CD4-positive, alpha-beta T cell treated with Interleukin-2 at 100 ng/mL for 4 hours (primary cell): ENCODE measurements around the gene SMAD2.
A peak's percentile ranks its signal among the peaks of the same experiment; 100 is the strongest.

ENCODE experiments used
- DNase-seq: peaks from one replicate; pipeline ENCODE4 v3.0.0-alpha.2; 2020; ENCODE audit warnings: low spot score

SMAD2 gene

DNA sequence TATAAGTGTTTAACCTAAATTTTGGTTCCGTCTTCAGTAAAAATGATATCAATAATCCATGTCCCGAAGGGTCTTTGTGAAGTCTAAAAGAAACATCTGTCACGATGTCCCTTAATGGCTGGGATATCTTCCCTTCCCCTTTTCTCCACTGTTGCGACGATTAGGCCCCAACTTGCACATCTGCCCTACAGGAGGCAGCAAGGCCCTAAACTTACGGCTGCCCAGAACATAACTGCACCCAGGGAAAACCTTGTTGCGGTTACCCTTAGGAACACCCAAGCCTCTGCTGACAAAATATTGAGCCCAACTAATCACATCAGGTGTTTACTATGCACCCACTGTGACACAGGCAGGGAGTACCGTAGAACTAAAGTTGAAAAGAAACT is 1.3 kb upstream of the SMAD2 start:
- DNase-seq, result peak; percentile 49

DNA sequence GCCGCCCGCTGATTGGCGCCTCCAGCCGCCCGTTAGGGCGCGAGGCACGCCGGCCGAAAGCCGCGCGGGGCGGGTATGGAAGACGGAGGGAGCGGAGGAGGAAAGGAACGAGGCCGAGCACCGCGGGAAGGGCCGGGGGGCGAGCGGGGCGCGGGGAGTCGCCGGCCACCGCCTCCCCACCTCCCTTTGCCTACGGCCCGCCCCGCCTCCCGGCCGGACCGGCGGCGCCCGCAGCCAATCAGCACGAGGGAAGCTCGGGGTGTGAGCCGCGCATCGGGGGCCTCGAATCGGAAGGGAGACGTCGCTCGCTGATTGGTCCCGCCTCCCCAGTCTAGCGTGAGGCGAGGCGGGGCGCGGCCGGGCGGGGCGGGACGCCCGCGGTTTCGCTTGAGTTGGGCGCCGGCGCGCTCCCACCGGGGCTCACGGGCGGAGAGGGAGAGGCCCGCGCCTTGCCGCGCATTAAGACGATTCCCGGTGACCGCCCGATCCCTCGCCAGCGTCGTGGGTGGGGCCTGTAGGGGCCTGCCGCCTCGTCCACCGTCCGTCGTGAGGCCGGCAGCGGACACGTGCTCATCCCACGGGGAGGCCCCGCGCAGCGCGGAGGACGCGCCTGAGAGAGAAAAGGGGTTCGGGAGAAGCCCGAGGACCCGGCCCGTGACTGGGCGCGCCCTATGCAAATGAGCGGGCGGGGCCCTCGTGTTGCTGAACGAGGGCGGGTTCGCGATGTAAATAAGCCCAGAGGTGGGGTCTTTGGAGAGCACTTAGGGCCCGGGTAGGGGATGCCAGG is 665 bp upstream of the SMAD2 start:
- DNase-seq, result peak; percentile 95

DNA sequence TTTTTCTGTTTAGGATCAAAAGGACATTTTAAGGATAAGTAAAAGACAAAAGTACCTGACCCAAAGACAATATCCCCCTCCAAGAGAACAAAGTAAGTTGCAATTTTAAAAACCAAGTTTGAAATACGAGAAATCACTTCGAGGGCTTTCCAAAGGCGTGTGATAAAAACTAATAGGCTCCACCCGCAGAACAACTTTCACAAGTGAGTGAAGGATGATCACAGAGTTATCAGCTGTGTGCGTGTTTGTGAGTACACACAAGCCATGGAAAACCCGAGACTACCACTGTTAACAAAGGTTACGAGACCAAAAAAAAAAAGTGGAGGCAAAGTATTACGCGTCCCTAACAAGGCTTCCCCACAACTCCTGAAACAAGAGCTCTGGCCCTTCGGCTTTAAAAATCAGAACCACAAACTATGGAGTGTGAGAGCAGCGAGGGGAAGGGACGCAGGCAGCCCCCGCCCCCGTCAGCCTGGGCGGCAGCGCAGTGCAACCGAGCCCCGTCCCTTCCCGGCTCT is 719 bp downstream of the SMAD2 start:
- DNase-seq, result peak; percentile 37

DNA sequence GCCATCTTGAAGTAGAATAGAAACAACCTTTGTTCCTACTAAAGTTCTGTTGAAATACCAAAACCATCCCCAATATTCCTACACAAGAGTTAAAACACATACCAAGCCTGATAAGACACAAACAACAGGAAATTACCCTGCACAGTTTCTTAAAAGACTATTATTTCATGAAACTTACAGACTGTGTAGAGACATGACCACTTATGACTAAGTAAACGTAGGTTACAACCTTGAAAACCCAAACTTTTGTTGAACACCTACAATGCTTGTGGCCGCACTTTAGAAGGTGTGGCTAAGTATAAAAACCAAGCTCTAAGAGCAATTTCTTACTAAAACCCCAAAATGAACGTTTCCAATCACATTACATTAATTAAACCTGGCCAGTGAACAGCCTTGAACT is 2.0 kb downstream of the SMAD2 start:
- peak; percentile 54 for DNase-seq

DNA sequence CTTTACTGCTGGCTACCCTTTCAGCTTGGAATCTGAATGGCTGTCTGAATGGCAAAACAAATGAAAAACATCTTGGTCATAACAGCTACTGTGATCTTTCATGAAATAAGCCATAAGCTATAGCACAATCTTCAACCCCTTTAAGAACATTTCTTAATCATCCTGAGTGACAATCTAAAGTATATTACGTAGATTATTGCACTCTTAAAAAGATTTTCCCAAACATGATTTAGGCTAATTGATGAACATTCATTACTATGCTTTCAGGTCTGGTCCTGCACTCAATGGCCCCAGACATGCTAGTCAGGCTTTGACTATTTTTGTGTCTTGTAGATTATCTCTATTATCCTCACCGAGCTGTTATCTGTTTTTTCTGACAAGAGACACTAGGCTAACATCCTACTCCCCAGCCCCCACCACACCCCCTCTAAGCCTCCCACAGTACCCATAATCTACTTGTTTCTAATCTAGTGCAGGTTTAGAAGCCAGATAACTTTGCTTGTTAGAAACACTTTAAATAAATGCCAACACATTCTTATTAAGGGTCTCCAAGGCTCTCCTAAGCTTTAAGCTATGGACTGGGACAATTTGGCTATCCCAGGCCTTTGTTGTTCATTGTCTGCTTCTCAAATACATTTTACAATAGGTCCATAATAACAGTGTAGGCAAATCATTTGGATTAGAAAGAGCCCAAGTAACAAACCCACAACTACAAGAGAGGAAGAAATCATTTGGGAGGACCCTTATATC is 4.2 kb downstream of the SMAD2 start:
- no peak for DNase-seq

DNA sequence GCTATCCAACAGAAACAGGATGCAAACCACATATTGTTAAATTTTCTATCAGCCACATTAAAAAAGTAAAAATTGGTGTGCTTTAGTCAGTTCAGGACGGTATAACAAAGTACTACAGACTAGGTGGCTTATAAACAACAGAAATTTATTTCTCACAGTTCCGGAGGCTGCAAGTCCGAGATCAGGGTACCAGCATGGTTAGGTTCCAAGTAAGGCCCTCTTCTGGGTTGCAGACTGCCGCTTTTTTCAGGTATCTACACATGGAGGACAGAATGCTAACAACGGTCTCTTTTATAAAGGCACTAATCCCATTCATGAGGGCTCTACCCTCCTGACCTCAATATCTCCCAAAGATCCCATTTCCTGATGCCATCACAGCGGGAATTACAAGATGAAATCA is 10.5 kb downstream of the SMAD2 start:
- DNase-seq, result no peak

DNA sequence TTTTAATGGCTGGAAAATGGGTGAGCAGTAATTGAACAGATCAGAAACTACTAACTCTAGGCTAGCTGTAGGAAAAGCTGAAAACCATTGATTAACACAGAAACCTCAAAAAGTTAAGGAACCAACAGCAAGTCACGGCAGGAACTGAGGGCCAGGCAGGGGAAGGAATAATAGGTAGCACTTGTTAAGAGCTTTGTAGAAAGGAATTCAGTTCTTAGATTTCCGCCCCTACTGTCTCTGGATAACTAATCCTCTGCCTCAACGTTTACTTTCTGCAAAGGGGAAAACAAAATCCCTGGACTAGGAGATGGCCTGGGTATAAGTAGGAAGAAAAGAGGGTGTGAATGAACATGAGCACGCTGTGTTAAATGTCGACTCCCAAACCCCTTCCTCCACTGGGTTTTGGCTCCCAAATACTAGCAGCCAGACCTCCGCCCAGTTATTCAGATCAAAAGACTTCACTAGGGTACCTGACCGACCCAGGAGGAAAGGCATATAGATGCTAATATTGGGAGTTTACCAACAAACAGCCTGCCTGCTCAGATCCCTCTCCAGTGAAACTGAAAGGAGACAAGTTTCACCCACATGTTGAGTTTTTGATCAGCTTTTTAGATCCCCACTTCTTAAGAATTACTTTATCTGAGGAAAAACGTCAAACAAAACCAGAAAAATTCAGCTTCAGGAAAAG is 12.4 kb downstream of the SMAD2 start:
- DNase-seq, result no peak

DNA sequence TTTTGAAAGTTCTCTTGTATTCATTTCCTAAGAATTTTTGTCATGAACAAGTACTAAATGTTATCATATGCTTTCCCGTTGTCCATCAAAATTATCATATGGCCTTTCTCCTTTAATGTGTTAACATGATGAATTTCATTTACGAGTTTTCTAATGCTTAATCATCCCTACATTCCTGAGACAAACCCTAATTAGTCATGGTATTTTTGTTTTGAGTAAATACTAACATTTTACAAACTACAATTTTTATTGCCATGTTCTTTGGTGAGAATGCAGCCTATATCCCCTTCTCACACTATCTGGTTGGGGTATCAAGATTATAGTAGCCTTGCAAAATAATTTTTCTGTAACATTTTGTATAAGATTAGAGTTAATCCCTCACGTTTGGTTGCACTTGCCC is 14.5 kb downstream of the SMAD2 start:
- DNase-seq, result no peak

DNA sequence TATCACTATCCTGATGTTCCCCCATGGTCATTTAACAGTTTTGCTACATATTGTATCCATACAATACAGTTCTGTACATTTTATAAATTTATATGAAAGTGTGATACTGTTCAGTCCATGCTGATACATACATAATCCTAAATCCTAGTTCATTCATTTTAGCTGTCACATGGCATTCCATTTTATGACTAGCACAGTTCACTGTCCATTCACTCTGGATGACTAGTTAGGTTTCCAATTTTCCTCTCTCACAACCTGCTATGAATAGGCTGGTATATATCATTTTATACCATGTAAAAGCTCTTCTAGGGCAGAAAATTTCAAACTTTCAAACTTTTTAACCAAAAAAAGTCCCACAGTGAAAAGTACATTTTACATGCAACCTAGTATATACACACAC is 15.2 kb downstream of the SMAD2 start:
- no peak for DNase-seq

DNA sequence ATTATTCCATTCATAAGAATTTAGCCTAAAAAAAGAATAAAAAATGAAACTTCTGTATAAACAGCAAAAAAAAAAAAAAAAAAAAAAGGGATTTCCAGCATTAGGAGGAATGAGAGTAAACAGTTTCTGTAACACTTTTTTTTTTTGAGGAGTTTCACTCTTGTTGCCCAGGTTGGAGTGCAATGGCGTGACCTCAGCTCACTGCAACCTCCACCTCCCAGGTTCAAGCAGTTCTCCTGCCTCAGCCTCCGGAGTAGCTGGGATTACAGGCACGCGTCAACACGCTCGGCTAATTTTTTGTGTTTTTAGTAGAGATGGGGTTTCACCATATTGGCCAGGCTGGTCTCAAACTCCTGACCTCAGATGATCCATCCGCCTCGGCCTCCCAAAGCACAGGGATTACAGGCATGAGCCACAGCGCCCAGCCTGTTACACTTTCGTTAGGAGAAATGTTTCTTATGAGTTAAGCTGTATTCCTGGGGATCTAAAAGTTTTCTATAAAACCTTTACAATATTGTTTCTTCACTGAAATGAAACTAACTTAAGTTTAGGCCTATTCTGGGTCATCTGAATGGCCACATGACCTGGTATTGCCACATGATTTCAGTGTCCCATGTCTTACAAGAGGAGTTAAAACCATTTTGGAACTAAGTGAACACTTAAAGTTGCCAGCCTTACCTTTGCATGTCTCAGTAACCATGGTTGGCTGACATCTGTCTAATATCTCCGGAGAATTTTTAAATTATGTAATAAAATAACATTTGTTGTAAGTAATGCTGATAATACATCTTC is 17.5 kb downstream of the SMAD2 start:
- DNase-seq, result no peak

DNA sequence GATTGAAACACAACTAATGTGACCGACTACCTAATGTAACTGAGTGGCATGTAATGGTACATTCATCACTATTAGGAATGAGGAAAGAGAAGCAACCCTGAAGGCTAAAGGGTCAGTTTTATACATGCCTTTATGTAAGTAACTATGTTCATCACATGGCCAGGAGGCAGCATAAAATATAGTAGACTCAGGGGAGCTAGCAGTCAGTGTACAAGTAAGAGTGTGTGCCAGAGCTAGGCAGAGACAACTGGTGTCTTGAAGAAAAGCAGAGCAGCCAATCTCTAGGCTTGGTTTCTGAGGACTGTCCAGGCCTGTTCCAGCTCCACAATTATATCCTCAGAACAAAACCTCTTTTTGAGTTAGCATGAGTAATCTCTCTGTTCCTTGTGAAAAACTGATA is 18.1 kb downstream of the SMAD2 start:
- no peak for DNase-seq

DNA sequence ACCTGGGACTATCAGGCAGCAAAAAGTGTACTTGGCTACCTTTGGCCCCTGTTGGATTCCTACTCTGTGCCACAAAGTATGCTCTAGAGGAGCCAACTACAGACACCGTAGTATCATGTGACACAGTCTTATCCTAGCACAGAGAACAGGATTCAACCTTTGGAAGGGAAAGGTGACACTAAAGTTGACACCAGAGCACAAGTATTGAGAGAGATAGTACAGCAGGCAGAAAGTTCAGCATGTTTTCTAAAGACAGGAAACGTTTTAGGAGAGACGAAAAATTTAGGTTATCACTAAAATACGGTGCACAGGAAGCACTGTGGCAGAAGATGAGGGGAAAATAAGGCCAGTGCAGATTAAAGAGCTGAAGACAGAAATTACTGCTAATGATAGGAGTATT is 18.6 kb downstream of the SMAD2 start:
- DNase-seq, result no peak

DNA sequence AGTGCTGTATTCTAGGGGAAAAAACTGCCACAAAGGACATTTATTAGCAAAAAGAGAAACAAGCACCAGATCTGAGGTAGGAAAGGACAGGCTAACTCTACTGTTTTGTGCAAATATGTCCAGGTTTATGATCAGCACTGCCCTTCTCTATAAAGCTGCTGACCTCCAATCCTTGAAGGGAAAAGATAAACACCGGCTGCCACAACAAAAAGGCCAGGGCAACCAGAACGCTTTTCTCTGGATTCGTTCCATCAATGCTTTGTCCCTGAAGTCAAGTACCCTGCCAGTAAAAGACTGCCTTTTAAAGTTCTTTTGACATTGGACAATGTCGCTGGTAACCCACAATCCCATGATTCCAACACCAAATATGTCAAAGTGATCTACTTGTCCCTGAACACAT is 21.0 kb downstream of the SMAD2 start:
- no peak for DNase-seq

DNA sequence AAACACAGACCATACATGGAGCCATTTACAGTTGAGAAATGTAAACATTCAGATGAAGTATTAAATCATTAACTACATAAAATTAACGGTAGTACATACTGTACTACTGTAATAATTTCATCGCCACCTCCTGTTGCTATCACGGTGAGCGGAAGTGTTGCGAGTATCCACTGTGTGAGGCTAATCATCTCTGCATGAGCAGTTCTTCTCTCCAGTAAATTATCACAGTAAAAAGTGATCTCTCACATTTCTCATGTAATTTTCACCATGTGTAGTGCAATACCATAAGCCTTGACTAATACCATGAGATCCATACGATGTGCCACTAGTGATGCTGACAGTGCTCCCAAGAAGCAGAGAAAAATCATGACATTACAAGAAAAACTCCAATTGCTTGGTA is 21.9 kb downstream of the SMAD2 start:
- DNase-seq, result no peak

DNA sequence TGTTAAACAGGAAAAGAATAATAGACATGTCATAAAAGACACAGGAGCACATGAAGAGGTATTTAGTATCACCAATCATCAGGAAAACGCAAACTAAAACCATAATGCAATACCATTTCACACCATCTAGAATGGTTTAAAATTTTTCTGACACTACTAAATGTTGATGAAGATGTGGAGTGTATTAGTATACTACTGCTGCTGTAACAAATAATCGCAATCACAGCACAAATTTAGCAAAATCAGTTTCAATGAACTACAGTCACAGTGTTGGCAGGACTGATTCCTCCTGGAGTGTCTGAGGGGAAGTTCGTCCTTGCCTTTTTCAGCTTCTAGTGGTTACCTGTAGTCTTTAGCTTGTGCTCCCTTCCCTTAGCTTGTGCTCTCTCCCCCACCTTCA is 24.1 kb downstream of the SMAD2 start:
- no peak for DNase-seq

DNA sequence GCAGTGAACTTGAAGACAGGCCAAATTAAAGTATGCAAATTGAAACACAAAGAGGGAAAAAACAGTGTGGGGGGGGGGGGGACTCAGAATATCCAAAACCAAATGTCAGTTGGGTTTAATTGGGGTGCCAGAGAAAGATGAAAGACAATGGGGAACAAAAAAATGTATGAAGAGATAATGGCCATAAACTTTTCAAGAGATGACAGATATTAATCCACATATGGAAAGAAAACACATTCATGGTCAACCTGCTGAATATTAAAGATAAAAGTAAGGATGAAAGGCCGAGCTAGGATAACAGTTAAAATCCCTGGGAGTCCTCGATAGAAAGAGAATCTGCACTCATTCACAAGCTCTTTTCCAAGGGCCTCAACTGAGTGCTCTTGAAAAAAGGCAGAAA is 26.6 kb downstream of the SMAD2 start:
- DNase-seq, result no peak

DNA sequence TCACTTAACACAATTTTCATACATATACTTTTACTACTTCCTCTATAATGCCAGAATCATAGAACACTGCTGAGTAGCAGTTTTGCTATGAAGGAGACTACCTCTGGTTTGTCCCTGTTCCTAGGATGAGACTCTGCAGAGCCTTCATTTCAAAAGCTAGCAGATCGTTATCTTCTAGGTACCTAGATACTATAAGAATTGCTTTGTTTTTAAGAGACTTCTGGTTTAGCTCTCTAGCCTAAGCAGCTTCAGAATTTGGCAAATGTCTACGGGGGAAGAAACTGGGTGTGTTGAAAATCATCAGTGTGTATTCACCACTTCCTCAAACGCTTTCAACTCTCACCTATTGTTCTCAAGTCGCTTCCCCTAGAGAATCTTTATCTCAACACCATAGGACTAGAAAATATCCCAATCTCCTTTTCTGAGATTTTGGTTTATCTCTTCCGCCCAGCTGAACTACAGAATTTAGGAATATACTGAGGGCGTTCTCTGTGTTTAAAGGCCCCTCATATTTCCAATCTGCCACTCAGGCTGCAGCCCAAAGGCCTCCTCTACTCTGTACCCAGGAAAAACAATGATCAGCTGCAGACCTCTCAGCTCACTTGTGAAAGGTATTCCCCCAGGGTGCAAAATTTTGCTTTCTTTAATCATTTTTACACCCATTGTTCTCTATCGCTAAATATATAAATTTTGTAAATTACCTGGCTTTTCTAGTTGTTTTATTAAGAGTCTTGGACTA is 28.7 kb downstream of the SMAD2 start:
- peak; percentile 44 for DNase-seq

DNA sequence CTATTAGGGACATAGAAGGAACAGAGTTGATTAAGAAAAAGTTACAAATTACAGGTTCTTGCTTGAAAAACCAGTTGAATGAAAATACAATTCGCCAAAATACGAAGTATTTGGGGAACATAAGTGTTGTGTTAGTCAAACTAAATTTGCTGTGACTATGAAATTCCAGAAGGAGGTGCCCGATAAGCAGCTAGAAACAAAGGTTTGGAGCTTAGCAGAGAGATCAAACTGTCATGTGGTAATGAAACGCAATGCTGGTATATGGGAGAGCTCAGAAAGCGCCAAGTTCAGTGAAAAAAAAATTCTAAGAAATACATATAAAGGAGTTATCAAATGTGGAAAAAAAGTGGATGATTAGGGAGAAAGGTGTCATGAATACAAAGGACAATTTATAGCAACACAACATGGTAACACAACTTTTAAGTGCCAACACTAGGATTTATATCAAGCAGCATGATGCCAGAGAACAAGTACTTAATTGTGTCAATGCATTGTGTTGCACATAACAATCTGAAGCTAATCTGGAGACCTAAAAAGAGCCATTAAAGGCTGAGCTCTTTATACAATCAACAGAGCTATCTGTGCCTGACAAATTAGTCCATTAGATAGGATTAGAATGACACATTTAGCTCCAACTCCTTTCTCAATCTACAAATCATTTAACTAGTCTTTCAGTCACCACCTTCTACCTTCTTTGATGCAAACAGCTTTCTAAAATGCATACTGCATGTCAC is 31.2 kb downstream of the SMAD2 start:
- DNase-seq, result no peak

DNA sequence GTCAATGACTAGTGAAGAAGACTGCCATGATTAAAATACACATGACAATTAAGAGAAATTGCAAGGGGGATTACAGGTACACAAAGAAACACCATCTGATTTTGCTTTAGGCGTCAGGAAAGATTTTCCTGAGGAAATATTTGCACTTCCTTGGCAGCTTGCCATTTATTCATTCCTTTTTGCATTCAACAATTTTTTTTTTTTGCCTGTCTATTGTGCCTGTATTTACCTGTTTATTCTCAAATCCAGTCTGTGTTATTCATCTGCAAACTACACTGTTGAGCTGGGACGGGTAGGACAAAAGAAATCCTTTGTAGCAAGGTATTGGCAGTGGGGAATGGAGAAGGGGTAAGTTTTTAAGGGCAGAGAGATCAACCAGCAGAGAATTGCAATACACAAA is 31.8 kb downstream of the SMAD2 start:
- no peak for DNase-seq

DNA sequence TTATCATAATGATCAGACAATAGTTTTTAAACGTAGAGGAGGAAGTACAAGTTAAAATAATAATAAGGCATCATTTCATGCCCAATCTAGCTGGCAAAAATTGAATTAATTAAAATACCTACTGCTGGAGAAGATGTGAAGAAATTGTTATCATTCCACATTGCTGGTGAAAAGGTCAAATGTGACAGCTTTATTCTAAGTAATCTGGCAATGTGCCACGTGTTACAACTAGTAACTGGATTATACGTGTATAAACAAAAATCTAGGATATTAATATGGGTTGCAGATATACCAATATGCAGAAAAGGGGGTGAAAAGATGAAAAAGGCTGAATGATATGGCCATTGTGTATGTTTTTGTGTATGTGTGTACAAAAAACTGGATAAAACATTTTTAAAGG is 32.4 kb downstream of the SMAD2 start:
- no peak for DNase-seq
